Retinal pigment epithelial cell (primary cell): ENCODE data around the gene COASY.
"Not testable (repeated sequence)": the region's sequence is repeated elsewhere in the genome, so short reads cannot be mapped to it uniquely, and the experiment has no call there.

Experiments used
- DNase-seq: peaks from one replicate; pipeline ENCODE4 v3.0.0-alpha.2; 2010; ENCODE audit warnings: low read depth
- H3K4me3 ChIP-seq: 2 replicates; pipeline ENCODE4 v1.5.1; 2011; ENCODE audit warnings: mild to moderate bottlenecking, low read length, control low read depth, moderate library complexity
- TF ChIP-seq, protein P1 (sequence below): conservative IDR thresholded peaks from 2 replicates; pipeline ENCODE4 v1.5.1; 2011; ENCODE audit warnings: low read depth, low read length, control low read depth, inconsistent platforms

Gene COASY

DNA sequence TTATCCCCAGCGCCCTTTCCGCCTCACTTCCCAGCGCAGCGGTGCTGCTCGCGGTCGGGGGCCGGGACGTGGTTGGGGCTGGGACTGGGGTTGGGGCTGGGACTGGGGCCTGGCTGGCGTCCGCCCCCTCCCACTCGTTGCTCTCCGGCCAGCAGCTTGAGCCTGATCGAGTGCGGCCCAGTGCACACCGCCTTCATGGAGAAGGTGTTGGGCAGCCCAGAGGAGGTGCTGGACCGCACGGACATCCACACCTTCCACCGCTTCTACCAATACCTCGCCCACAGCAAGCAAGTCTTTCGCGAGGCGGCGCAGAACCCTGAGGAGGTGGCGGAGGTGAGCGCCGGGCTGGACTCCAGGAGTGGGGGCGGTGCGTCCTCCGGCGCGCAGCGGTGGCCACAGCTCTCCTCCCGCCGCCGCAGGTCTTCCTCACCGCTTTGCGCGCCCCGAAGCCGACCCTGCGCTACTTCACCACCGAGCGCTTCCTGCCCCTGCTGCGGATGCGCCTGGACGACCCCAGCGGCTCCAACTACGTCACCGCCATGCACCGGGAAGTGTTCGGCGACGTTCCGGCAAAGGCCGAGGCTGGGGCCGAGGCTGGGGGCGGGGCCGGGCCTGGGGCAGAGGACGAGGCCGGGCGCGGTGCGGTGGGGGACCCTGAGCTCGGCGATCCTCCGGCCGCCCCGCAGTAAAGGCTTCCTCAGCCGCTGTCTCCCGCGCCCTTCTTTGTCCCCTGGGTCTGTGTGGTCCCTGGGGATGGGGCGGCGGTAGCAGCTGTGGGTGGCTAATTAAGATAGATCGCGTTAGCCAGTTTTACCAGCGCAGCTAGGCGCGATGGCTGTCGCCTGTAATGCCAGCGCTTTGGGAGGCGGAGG, 7.5 kb upstream of the COASY start:
- DNase-seq = no peak
- TF ChIP-seq, protein P1, sequence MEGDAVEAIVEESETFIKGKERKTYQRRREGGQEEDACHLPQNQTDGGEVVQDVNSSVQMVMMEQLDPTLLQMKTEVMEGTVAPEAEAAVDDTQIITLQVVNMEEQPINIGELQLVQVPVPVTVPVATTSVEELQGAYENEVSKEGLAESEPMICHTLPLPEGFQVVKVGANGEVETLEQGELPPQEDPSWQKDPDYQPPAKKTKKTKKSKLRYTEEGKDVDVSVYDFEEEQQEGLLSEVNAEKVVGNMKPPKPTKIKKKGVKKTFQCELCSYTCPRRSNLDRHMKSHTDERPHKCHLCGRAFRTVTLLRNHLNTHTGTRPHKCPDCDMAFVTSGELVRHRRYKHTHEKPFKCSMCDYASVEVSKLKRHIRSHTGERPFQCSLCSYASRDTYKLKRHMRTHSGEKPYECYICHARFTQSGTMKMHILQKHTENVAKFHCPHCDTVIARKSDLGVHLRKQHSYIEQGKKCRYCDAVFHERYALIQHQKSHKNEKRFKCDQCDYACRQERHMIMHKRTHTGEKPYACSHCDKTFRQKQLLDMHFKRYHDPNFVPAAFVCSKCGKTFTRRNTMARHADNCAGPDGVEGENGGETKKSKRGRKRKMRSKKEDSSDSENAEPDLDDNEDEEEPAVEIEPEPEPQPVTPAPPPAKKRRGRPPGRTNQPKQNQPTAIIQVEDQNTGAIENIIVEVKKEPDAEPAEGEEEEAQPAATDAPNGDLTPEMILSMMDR = no peak
- H3K4me3 ChIP-seq = peak overlapping the region; percentile 83

DNA sequence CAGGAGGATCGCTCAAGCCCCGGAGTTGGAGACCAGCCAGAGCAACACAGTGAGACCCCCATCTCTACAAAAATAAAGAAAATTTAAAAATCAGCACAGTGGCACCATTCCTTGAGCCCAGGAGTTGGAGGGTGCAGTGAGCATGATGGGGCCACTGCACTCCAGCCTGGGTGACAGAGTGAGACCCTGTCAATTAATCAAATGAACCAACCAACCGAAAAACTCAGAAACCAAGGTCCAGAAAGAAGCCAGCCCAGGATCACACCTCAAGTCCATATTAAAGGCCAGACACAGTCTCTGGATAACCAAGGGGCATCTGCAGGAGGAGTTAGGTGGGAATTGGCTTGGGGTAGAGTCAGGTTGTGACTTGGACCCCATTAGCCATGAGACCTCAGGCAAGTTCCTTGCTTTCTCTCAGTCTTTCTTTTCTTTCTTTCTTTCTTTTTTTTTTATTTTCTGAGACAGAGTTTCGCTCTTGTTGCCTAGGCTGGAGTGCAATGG, 6.8 kb upstream of the COASY start:
- peak overlapping the region; percentile 83 for H3K4me3 ChIP-seq
- no peak for DNase-seq
- TF ChIP-seq, protein P1 = no peak

DNA sequence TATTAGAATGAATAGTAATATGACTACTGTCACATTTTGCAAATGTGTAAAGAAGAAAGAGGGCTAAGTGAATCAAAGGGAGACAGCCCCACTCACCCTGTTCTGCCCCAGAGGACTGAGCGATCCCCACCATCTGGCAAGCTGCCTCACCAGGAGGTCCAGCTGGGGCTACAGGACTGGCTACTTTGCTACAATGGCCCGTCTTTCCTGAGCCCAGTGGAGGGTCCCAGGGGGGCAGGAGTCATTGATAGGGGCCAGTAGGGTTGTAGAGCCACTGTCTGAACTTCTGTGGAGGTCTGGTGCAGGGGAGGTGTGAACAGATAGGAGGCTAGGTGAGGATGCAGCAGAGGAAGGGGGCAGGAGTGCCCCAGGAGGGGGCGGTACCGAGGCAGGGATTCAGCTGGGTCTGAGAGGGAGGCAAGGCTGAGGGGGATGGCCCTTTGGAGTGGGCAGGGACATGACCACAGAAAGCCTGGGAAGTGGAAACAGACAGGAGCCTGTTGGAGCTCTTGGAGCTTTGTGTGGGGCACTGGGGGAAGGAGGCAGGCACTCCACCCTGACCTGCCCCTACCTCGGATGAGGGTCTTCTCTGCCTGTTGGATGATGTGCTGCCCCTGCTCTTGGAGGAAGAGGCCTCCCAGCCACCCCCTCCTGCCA, 5.9 kb upstream of the COASY start:
- H3K4me3 ChIP-seq, DNase-seq: not testable (repeated sequence)

DNA sequence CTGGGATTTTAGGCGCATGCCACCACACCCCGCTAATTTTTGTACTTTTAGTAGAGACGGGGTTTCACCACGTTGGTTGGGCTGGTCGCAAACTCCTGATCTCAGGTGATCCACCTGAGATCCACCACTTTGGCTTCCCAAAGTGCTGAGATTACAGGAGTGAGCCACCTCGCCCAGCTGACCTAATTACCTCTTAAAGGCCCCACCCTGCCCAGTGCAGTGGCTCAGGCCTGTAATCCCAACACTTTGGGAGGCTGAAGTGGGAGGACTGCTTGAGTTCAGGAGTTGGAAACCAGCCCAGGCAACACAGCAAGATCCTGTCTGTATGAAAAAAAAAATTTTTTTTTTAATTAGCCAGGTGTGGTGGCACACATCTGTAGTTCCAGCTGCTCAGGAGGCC, 2.9 kb upstream of the COASY start:
- no peak overlapping the region for H3K4me3 ChIP-seq
- TF ChIP-seq, protein P1 = no peak
- DNase-seq = no peak

DNA sequence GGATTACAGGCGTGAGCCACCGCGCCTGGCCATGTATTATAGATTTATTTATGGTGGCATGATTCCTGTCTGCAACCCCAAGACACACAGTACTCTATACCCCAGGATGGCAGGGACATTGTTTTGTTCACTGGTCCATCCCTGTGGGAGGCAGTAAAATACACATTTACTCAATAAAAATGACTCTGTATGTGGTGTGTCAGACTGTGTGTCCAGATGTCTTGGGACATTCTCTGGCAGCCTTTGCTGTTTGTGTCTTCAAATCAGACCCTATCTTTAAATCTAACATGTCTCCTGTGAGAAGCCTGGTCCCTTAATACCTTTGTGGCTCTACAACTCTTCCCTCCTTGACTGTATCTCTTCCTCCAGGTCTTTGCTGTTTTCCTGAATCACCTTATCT, 1.7 kb upstream of the COASY start:
- H3K4me3 ChIP-seq = no peak overlapping the region
- no peak for DNase-seq
- TF ChIP-seq, protein P1 = no peak

DNA sequence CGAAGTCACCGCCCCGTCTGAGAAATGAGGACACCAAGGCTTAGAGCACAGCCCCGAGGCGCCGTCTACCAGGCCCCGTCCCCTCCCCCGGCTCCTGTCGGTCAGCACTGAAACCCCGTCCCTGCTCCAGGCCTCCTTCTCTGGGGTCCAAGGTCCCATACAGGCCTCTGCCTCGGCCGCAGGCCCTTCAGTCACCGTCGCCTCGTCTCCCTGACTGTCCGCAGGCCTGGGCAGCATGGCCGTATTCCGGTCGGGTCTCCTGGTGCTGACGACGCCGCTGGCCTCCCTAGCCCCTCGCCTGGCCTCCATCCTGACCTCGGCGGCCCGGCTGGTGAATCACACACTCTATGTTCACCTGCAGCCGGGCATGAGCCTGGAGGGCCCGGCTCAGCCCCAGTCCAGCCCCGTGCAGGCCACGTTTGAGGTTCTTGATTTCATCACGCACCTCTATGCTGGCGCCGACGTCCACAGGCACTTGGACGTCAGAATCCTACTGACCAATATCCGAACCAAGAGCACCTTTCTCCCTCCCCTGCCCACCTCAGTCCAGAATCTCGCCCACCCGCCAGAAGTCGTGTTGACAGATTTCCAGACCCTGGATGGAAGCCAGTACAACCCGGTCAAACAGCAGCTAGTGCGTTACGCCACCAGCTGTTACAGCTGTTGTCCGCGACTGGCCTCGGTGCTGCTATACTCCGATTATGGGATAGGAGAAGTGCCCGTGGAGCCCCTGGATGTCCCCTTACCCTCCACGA, 617 bp downstream of the COASY start:
- no peak for DNase-seq
- TF ChIP-seq, protein P1 = no peak
- peak overlapping the region; percentile 93 for H3K4me3 ChIP-seq

DNA sequence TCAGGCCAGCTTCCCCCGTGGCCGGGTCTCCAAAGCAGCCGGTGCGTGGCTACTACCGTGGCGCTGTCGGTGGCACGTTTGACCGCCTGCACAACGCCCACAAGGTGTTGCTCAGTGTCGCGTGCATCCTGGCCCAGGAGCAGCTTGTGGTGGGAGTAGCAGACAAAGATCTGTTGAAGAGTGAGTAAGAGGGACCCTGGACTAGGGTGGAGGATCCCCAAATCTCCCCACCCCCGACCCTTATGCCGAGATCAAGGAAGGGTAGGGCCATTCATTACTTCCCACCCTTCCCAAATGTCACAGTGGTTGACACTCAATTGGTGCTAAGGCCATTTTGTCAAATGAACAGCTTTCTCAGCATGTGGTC, 1.2 kb downstream of the COASY start:
- DNase-seq = no peak
- peak overlapping the region; percentile 93 for H3K4me3 ChIP-seq
- TF ChIP-seq, protein P1 = no peak
